Measurements from ENCODE around the gene PER3.

PER3 gene

DNA sequence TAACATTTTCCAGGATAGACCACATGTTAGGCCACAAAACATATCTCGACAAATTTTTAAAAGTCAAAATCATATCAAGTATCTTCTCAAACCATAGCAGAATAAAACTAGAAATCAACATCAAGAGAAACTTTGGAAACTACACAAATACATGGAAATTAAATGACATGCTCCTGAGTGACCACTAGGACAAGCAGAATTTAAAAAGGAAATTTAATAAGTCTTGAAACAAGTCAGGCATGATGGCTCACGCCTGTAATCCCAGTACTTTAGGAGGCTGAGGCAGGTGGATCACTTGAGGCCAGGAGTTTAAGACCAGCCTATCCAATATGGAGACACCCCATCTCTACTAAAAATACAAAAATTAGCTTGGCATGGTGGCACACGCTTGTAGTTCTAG, 95.1 kb downstream of the PER3 start:
- no peak for DNase-seq

DNA sequence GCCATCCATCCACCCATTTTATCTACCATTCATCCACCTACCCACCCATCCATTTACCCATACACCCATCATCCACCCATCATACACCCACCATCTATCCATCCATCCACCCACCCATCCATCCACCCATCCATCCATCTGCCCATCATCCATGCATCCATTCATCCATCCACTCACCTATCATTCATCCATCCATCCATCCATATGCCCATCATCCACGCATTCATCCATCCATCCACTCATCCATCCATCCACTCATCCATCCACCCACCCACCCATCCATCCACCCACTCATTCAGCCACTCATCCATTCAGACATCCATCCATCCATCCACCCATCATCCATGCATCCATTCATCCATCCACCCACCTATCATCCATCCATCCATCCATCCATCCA, 100.7 kb downstream of the PER3 start:
- DNase-seq: no peak

DNA sequence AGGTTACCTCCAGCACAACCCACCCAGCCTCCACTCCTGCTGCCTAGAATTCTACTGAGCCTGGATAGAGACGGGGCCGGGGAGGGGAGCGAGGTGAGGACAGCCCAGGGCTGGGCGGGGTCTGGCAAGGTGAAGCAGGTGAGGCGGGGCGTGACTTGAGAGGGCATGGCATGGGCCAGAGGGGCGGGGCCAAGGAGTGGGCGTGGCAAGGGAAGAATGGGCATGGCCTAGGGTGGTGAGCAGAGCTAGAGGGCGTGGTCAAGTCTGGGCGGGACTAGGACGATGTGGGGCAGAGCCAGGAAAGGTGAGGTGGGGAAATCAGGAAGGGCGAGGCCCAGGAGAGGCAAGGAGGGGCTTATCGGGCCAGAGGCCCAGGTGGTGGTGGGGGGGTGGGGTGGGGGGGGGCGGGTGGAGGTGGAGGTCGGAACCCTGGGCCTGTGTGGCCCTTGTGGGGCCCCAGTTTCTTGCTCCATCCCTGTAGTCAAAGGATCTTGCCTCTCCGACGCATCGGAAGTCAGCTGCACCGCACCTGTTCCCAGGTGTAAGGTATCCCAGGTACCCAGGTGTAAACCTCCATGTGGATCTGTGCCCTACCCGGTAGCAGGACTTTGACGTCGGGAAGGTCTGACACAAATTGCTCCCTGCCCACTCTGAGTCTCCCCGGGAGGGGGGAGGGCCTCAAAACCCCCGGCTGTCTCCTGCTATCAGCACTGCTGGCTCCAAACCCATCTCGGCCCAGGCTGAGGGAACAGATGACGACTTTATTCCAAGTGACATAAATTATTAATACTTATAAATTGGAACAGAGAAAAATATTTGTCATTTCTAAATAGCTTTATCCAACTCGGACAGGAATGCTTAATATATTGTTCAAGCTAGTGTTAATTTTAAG, 101.7 kb downstream of the PER3 start:
- DNase-seq: no peak

DNA sequence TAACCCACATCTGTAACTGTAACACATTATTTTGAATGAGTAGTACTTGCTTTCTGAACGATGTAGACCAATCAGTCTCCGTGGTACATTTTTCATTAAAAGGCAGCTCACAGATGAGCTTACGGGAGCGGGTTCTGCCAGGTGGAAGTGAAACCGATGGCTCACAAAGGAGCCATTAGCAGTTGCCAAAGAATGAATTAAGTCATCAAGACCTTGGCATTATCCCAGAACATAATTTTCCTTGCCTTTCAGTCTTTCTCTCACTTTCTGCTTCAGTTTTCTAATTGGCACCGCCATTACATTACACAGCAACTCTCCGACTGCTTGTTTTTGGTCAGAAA, 102.3 kb downstream of the PER3 start:
- no peak for DNase-seq

DNA sequence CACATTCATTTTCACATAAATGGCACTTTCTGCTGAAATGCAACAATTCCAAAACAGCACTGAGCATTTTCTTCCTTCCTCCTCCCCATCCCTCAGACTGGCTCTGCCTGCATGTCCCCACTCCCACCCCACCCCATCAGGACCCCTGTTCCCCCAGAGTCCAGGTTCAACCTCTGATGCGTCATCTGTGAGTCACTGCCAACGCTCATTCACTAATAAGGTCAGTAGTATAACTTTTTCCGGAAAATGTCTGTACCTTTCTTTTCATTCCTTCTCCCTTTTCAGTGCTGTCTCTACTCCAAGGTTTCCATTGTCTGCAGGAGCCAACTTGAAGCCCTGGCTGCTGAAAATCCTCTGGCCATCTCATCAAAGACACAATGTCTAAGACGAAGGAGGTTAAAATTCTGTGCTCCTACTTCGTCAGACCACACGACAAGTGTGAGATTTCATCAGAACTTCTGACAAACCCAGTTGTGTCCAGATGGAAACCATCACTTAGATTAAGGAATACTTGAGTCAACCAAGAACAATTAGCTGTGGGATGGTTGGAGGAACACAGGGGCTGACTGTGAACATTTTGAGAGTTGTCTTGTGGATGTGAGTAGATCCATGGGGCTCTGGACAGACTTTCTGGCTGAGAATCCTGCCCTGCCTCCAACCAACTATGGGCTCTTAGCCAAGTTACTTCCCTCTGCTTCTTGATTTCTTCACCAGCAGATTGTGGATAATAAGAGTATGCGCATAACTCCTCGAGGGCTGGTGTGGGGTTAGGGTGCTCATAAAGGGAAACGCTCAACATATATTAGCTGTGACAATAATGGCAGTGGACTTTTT, 104.4 kb downstream of the PER3 start:
- no peak for DNase-seq

DNA sequence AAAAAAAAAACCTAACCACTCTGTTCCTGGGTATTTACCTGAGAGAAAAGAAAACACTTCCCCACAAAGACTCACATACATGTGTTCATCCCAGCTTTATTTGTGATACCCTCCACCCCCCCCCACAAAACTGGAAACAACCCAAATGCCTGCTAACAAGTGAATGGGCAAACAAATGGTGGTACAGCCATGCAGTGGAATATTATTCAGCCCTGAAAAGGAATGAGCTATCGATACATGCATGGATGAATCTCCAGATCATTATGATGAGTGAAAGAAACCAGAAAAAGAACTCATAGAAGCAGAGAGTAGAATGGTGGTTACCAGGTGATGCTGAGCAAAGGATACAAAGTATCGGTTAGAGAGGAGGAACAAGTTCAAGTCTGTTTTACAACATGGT, 106.8 kb downstream of the PER3 start:
- DNase-seq: no peak

DNA sequence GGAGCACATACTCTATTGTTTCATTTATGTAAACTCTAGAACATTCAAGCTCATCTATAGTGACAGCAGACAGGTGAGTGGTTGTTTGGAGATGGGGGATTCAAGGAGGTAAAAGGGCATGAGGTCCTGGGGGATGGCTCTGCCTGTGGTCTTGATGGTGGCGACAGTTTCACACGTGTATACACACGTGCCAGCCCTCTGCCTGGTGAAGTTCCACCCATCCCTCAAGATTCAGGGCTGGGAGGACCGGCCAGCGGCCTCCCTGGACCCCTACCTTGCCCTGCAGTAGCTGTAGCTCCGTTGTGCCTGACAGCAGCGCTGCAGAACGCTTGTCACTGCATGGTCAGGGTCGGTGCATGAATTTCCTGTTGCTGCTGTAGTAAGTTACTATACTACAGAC, 107.7 kb downstream of the PER3 start:
- no peak for DNase-seq

DNA sequence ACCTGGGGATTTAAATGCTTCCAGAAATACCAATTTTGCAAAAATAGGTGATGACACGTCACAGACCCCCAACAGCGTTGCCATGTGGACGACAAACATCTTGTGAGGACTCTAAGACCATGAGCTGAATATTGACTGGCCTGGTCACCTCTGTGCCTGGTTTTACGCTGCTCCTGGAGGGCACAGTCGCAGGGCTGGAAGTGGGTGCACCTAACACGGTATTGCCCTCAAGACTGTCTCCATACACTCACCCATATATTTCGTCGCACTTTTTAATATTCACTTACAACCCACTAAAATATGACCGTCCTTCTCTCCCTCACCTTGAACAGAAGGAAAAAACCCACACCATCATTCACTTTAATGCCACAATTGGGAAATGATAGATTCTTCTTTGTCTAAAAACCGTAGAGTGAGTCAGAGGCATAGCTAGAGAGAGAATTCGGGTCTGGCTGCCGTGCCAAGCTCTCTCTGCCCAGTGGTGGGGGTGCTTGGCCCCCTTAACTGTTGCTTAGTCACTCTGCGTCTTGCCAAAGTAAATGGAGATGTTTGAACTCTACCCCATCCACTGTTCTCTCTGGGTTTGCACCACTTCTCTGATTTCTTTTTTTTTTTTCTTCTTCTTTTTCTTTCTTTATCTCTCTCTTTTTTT, 109.6 kb downstream of the PER3 start:
- DNase-seq: no peak

All from CD4-positive, alpha-beta T cell treated with Interleukin-4 for 4 hours (primary cell).